DND-41 (cell line): ENCODE data around the gene PBRM1.

Experiments used
- ATAC-seq: fragments of 200-7000 bp; cut with Tn5 transposase; 3 replicates; pipeline ENCODE4 v1.9.1; 2021; ENCODE audit warnings: low read depth; ENCODE audit not compliant: insufficient read depth
- DNase-seq: peaks from one replicate; pipeline ENCODE4 v3.0.0-alpha.2; 2020
- H2AFZ ChIP-seq: 2 replicates; pipeline ENCODE4 v1.6.0; 2012; ENCODE audit warnings: low read depth, low read length
- H3K27ac ChIP-seq: 2 replicates; pipeline ENCODE4 v1.5.1; 2012; ENCODE audit warnings: low read length, inconsistent platforms
- H3K27me3 ChIP-seq: fragments of 200-600 bp; sonication (generic); 2 replicates; pipeline ENCODE4 v1.6.0; 2012; ENCODE audit warnings: low read length, mild to moderate bottlenecking, inconsistent platforms; ENCODE audit not compliant: insufficient read depth, poor library complexity
- H3K36me3 ChIP-seq: 2 replicates; pipeline ENCODE4 v1.5.1; 2012; ENCODE audit warnings: low read length, inconsistent platforms; ENCODE audit not compliant: insufficient read depth
- H3K4me1 ChIP-seq: 2 replicates; pipeline ENCODE4 v1.5.1; 2012; ENCODE audit warnings: mild to moderate bottlenecking, low read length; ENCODE audit not compliant: insufficient read depth
- H3K4me2 ChIP-seq: 2 replicates; pipeline ENCODE4 v1.6.0; 2012; ENCODE audit warnings: mild to moderate bottlenecking, moderate library complexity, low read length, inconsistent platforms; ENCODE audit not compliant: insufficient read depth
- H3K4me3 ChIP-seq, 2 experiments: fragments of 200-600 bp in 1 of 2; shearing (Covaris generic) in 1 of 2; 2 replicates each; pipeline ENCODE4 v1.5.1; 2012 to 2016; ENCODE audit warnings: inconsistent platforms in 2 of 2, low read length in 2 of 2, mild to moderate bottlenecking in 2 of 2, low read depth in 1 of 2, moderate library complexity in 1 of 2
- H3K79me2 ChIP-seq: 2 replicates; pipeline ENCODE4 v1.6.0; 2012; ENCODE audit warnings: low read length, inconsistent platforms; ENCODE audit not compliant: insufficient read depth
- H3K9ac ChIP-seq: 2 replicates; pipeline ENCODE4 v1.6.0; 2012; ENCODE audit warnings: low read depth, mild to moderate bottlenecking, inconsistent platforms, low read length, moderate library complexity
- H3K9me3 ChIP-seq: 2 replicates; pipeline ENCODE4 v1.5.1; 2012; ENCODE audit warnings: low read length, moderate library complexity, mild to moderate bottlenecking, inconsistent platforms; ENCODE audit not compliant: insufficient read depth, severe bottlenecking
- H4K20me1 ChIP-seq: 2 replicates; pipeline ENCODE4 v1.6.0; 2012; ENCODE audit warnings: low read length; ENCODE audit not compliant: insufficient read depth
- EZH2 ChIP-seq: IDR thresholded peaks from 3 replicates; pipeline ENCODE4 v1.6.1; 2012; ENCODE audit warnings: borderline replicate concordance, low read depth, mild to moderate bottlenecking, moderate library complexity, low read length, inconsistent platforms; ENCODE audit not compliant: severe bottlenecking
- TF ChIP-seq, protein P1 (sequence below): IDR thresholded peaks from 2 replicates; pipeline ENCODE4 v1.5.1; 2012; ENCODE audit warnings: borderline replicate concordance, low read length, moderate library complexity, mild to moderate bottlenecking; ENCODE audit not compliant: poor library complexity, severe bottlenecking; ENCODE audit errors: extremely low read depth

Gene PBRM1

DNA sequence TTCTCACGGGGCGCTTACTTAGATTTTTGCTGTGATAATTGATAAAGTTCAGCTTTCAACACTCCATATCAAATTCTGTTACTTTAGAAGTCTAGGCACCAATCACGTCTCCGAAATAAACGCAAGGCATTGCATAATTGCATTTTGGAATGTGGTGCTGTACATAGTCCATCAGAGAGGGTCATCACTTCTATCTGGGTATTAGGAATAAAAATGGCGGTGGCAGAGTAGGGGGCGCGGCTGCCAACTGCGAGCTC, 149.7 kb downstream of the PBRM1 start:
- Histone ChIP-seq H3K36me3 (peaks cover 8% of the 10 kb centered on the region; the same call in 1 of the 2 replicates), H3K9ac (peak overlapping the region; percentile 42), H3K4me2 (peak overlapping the region; percentile 73), H3K4me1 (peaks cover 35% of the 10 kb centered on the region), H3K9me3 (no peaks in the 10 kb centered on the region), H3K27ac (peak overlapping the region; percentile 65), H3K4me3 (peak overlapping the region in 1 of 2 experiments; percentile 54; a peak in 3 of 4 replicates), H2AFZ (peak overlapping the region; percentile 77), H4K20me1 (peaks cover 7% of the 10 kb centered on the region; the same call in 1 of the 2 replicates), H3K27me3 (no peaks in the 10 kb centered on the region), H3K79me2 (peaks cover 28% of the 10 kb centered on the region)
- no peak for DNase-seq
- no peak for TF ChIP-seq EZH2
- TF ChIP-seq, protein P1, sequence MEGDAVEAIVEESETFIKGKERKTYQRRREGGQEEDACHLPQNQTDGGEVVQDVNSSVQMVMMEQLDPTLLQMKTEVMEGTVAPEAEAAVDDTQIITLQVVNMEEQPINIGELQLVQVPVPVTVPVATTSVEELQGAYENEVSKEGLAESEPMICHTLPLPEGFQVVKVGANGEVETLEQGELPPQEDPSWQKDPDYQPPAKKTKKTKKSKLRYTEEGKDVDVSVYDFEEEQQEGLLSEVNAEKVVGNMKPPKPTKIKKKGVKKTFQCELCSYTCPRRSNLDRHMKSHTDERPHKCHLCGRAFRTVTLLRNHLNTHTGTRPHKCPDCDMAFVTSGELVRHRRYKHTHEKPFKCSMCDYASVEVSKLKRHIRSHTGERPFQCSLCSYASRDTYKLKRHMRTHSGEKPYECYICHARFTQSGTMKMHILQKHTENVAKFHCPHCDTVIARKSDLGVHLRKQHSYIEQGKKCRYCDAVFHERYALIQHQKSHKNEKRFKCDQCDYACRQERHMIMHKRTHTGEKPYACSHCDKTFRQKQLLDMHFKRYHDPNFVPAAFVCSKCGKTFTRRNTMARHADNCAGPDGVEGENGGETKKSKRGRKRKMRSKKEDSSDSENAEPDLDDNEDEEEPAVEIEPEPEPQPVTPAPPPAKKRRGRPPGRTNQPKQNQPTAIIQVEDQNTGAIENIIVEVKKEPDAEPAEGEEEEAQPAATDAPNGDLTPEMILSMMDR = no peak
- no peak for ATAC-seq

DNA sequence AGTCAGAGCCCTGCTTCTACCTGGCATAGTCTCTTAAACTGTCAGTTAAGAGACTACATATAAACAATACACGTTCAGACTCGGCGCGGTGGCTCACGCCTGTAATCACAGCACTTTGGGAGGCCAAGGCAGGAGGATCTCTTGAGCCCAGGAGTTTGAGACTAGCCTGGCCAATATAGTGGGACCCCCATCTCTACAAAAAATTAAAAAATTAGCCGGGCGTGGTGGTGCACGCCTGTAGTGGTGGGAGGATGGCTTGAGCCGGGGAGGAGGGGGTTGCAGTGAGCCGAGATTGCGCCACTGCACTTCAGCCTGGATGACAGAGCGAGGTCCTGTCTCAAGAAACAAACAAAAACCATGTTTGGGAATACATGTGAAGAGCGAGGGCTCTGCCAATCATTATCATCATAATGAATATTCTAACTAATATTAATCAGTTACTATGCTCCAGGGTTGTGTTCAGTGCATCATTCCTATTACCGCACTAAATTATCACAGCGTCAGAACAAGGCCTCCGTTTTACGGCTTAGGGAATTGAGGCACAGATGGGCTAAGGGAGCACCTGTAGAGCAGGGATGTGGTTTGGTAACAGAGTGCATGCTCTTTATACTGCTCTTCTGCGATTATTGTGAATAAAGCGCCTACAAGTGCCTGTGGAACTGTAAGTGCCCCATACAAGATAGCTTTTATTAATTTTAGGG, 150.2 kb downstream of the PBRM1 start:
- H4K20me1 ChIP-seq = peaks cover 7% of the 10 kb centered on the region; the same call in 1 of the 2 replicates
- no peak for ATAC-seq
- H3K9me3 ChIP-seq = no peaks in the 10 kb centered on the region
- peak overlapping the region; percentile 42 for H3K9ac ChIP-seq
- peak overlapping the region in 1 of 2 experiments; percentile 54; a peak in 3 of 4 replicates for H3K4me3 ChIP-seq
- H2AFZ ChIP-seq = peak overlapping the region; percentile 77
- H3K4me2 ChIP-seq = peak overlapping the region; percentile 73
- H3K4me1 ChIP-seq = peaks cover 35% of the 10 kb centered on the region
- peak; percentile 22 for DNase-seq
- H3K27me3 ChIP-seq = no peaks in the 10 kb centered on the region
- TF ChIP-seq, protein P1 = no peak
- no peak for TF ChIP-seq EZH2
- H3K79me2 ChIP-seq = peaks cover 28% of the 10 kb centered on the region
- peak overlapping the region; percentile 65 for H3K27ac ChIP-seq
- peaks cover 4% of the 10 kb centered on the region; the same call in 1 of the 2 replicates for H3K36me3 ChIP-seq

DNA sequence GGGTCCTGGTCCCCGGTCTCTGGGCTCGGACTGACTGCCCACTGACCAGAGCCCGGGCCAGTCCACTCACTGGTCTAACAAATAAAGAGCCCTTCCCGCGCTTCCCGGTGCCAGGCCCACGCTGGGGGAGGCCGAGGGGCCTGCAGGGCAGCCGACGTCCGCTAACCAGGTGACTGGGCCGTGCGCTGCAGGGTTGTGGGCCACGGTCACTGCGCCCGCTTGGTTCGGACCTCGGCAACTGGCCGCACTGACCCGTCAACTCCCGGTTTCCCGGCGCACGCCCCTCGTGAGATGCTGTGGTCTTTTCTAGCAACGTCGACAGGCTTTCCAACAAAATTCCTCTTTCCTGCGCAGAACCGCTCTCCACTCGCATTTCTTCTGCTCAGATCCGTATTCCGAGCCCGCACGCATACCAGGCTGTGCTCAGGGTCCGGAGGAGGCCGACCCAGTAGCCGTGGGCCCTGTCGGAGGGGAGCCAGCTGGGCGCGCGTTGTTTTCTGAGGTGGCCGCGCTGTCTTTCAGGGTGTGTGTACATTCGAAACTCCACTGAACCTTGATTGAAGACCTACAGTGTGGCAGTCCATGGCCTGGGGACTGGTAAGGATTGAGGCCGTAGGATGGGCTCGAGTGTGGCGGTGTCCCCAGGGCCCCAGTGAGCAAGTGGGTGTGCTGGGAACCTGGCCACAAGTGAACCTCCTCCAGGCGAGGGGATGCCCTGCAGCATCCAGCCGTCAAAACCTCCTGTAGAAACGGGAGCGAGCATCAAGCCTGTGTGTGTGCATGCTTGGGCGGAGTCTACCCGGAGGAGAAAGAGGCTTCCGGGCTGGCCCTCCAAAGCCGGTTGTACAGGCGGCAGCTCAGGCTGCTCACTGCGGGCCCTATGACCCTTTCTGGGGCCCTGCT, 151.2 kb downstream of the PBRM1 start:
- Histone ChIP-seq H3K9me3 (no peaks in the 10 kb centered on the region), H3K79me2 (peaks cover 28% of the 10 kb centered on the region), H3K27ac (no peak overlapping the region), H3K4me3 (no peak overlapping the region), H3K4me2 (no peak overlapping the region), H3K27me3 (no peaks in the 10 kb centered on the region), H3K36me3 (peaks cover 3% of the 10 kb centered on the region; the same call in 1 of the 2 replicates), H3K9ac (no peak overlapping the region), H2AFZ (0 out of 2 replicates have a peak overlapping the region, but pooled peaks have one; percentile 30), H3K4me1 (peaks cover 35% of the 10 kb centered on the region), H4K20me1 (peaks cover 7% of the 10 kb centered on the region; the same call in 1 of the 2 replicates)
- TF ChIP-seq, protein P1 = no peak
- TF ChIP-seq EZH2 = no peak
- DNase-seq (no peak), ATAC-seq (no peak)
